Breast epithelium (tissue), 4 donors: ENCODE measurements around the gene SDK2. TPM values are rescaled to one million over a fixed set of nuclear protein-coding genes. Genes with fewer than 3 reads are reported as not detected.

Experiments used
- DNase-seq, 2 donors: peaks; one replicate each; pipeline ENCODE4 v3.0.0-alpha.2; 2019; ENCODE audit warnings: low spot score in 2 of 2
- H3K27ac ChIP-seq, 2 donors: fragments of 200-600 bp; sonication (generic) in 1 of 2; one replicate each; pipeline ENCODE4 v1.5.1; 2016 to 2019; ENCODE audit warnings: mild to moderate bottlenecking in 1 of 2
- H3K27me3 ChIP-seq, 2 donors: fragments of 200-600 bp; sonication (generic) in 1 of 2; one replicate each; pipeline versions ENCODE4 v1.5.1 to v1.6.0; 2017 to 2019; ENCODE audit warnings: control low read depth in 1 of 2, mild to moderate bottlenecking in 1 of 2
- H3K36me3 ChIP-seq: fragments of 200-600 bp; one replicate; pipeline ENCODE4 v1.5.1; 2019
- H3K4me1 ChIP-seq, 2 donors: fragments of 200-600 bp; sonication (generic); one replicate each; pipeline ENCODE4 v1.5.1; 2016 to 2019; ENCODE audit warnings: control low read depth in 1 of 2
- H3K4me3 ChIP-seq, 3 donors: fragments of 200-600 bp; sonication (generic); 1 replicate in 2 of 3; 2 replicates in 1 of 3; pipeline ENCODE4 v1.5.1; 2016 to 2019; ENCODE audit warnings: mild to moderate bottlenecking in 3 of 3, moderate library complexity in 2 of 3
- H3K9me3 ChIP-seq, 2 donors: fragments of 200-600 bp; sonication (generic) in 1 of 2; one replicate each; pipeline ENCODE4 v1.5.1; 2016 to 2019; ENCODE audit warnings: control low read depth in 1 of 2
- POLR2A ChIP-seq: fragments of 450-650 bp; IDR thresholded peaks from one replicate; pipeline ENCODE4 v1.6.1; 2016; ENCODE audit warnings: antibody characterized with exemption, mild to moderate bottlenecking, moderate library complexity
- POLR2AphosphoS5 ChIP-seq, 3 donors: sonication (generic); formaldehyde crosslinking; IDR thresholded peaks; one replicate each; pipeline ENCODE4 v1.6.1; 2017; ENCODE audit warnings: antibody characterized with exemption in 3 of 3
- intact Hi-C: fragments of 100-400 bp; cut with DNase I; formaldehyde crosslinking; loops from one replicate; pipeline ENCODE4 v1.15.1; 2023; ENCODE audit warnings: low total_unique reads
- total RNA-seq, 3 donors: library from RNA; depleted of rRNA; stranded (reverse); fragments of >200 nt; gene quantifications; one replicate each; pipeline ENCODE4 v1.1.0, GENCODE V29; 2016
- TF ChIP-seq, protein P1 (sequence below), 3 donors: fragments of 450-650 bp; IDR thresholded peaks; one replicate each; pipeline ENCODE4 v1.5.1; 2016 to 2017; ENCODE audit warnings: antibody characterized with exemption in 3 of 3, mild to moderate bottlenecking in 3 of 3, moderate library complexity in 3 of 3

Gene SDK2
- total RNA-seq, 3 donors from 2014 or later: 0.16 to 2.9 (median 2.6) TPM

DNA sequence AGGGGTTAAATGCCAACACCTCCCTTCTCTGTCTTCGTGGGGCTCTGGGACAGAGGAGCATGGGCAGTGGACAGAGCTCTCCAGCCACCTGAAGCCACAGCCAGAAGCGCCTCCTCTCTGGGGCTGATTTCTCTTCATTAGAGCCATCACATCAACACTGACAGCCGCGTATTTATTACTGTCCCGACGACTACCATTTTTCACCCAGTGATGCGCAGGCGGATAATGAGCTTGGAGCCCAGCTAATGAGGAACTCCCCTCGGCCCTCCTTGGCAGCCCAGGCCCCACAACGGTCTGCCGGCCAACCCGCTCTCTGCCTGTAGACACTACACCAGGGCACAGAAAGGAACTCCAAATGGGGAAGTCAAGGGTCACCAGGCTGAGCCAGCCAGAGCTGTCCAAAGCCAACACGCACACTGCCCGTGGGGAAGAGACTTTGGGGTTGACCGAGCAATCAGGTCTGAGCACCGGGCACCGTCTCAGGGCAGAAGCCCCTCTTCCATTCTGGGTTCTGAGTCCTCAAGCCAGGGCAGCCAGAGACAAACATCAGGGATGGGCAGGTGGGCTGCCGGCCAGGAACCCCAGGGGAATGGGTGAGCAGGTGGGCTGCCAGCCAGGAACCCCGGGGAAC is 13.2 kb downstream of the SDK2 start:
- Histone ChIP-seq H3K27me3 (no peaks in the 10 kb centered on the region), H3K9me3 (no peaks in the 10 kb centered on the region), H3K4me1 (no peaks in the 10 kb centered on the region), H3K27ac (no peak overlapping the region), H3K36me3 (no peaks in the 10 kb centered on the region), H3K4me3 (no peak overlapping the region)
- TF ChIP-seq POLR2A (no peak), POLR2AphosphoS5 (IDR thresholded peaks at IDR 0.05) (no peak)
- TF ChIP-seq, protein P1, sequence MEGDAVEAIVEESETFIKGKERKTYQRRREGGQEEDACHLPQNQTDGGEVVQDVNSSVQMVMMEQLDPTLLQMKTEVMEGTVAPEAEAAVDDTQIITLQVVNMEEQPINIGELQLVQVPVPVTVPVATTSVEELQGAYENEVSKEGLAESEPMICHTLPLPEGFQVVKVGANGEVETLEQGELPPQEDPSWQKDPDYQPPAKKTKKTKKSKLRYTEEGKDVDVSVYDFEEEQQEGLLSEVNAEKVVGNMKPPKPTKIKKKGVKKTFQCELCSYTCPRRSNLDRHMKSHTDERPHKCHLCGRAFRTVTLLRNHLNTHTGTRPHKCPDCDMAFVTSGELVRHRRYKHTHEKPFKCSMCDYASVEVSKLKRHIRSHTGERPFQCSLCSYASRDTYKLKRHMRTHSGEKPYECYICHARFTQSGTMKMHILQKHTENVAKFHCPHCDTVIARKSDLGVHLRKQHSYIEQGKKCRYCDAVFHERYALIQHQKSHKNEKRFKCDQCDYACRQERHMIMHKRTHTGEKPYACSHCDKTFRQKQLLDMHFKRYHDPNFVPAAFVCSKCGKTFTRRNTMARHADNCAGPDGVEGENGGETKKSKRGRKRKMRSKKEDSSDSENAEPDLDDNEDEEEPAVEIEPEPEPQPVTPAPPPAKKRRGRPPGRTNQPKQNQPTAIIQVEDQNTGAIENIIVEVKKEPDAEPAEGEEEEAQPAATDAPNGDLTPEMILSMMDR (IDR thresholded peaks at IDR 0.05): no peak
- intact Hi-C loops: no loop called here
- DNase-seq: no peak

DNA sequence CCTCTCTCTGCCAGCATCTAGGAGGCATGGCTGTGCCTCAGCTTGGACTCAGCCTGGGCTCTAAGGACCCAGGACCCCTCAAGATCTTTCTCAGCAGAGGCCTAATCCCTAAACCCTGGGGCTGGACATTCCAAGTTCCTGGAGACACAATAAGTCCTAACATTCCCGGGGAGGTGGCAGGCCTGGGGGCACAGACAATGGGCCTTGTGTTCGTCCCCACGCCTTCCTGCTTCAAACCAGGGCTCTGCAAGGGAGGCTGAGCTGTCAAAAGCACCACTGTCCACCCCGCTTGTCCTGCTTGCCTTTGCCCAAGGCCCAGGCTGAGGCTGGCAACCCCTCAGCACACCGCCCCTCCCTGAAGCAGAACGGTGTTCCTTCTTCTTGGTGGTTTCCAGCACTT is 13.7 kb downstream of the SDK2 start:
- Histone ChIP-seq H3K36me3 (no peaks in the 10 kb centered on the region), H3K4me3 (no peak overlapping the region), H3K4me1 (no peaks in the 10 kb centered on the region), H3K9me3 (no peaks in the 10 kb centered on the region), H3K27me3 (no peaks in the 10 kb centered on the region), H3K27ac (peak overlapping the region in 1 of 2 donors; percentile 12)
- DNase-seq: no peak
- intact Hi-C loops: no loop called here
- TF ChIP-seq POLR2AphosphoS5 (IDR thresholded peaks at IDR 0.05) (no peak), POLR2A (no peak)
- TF ChIP-seq, protein P1 (IDR thresholded peaks at IDR 0.05): no peak

DNA sequence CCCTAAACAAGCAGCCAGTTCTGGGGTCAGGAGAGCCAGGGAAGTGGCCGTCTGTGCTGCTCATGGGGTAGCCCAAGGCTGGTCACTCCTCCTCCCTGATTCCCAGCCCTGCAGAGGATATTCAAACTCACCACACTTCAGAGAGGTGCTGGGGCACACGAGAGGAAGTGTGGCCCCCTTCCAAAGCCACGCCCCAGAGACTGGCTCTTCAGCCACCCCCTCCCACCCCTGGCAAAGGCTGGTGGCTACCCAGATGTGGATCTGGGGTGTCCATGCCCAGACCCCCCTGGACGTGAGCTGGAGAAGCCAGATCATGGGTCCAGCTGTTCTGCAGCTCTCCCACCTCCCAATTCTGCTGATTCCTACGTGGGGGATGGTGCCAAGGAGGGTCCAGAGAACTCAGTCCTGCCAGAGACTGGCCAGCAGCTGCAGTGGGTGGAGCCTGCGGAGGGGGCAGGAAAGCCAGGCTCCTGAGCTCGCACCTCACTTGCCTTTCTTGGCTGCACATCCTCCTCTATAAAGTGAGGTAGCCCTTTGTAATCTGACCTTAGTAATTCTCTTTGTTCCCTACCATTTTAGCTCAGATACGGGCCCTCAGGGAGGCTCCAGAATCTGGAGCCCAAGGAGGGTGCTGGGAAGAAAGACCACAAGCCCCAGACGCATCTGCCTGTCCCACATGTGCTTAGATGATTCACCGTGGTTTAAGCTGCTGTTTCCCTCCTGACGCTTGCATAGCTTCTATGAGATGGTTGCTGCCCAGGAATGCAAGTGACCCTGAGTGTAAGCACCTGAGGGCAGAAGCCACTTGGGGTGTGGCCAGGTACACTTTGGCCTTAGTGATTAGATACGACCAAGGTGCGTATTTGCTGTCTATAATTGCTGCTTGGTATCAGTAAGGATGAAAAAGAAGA is 15.3 kb downstream of the SDK2 start:
- H3K4me1 ChIP-seq: no peaks in the 10 kb centered on the region
- no peak overlapping the region for H3K4me3 ChIP-seq
- DNase-seq: no peak
- intact Hi-C loops: no loop called here
- H3K9me3 ChIP-seq: no peaks in the 10 kb centered on the region
- no peaks in the 10 kb centered on the region for H3K36me3 ChIP-seq
- no peaks in the 10 kb centered on the region for H3K27me3 ChIP-seq
- peak overlapping the region; percentile 32 to 40 for H3K27ac ChIP-seq
- TF ChIP-seq POLR2A (no peak), POLR2AphosphoS5 (IDR thresholded peaks at IDR 0.05) (no peak)
- TF ChIP-seq, protein P1 (IDR thresholded peaks at IDR 0.05): no peak

DNA sequence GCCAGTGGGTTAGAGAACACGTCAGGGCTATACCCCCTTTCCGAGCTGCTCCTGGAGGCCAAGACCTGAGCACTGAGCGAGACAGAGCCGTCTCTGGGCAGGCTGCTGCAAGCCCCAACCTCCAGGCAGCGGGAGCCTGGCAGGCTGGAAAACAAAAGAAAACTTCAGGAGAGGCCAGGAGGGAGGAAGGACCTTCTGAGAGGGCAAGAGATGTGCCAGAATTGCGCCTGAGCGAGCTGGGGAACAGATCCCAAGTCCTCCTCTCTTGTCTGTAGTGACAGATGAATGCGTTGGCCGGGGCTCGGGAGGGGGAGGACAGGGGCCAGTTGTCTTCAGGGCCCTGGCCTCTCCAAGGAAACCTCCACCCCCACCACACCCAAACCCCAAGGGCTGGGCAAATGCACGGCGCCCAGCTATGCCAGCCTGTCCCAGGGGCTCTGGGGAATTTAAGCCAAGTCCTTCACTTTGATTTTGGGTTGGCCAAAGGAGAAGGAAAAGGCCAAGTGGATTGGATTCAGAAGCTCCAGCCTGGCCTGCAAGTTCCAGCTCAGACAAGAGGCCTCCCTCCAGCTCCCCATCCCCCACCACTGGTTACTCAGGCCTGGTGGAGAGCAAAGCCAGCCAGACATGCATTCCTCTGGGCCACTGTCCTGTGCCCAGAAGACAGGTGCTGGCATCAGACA is 18.1 kb downstream of the SDK2 start:
- Histone ChIP-seq H3K27ac (peak overlapping the region; percentile 57 to 89), H3K4me1 (no peaks in the 10 kb centered on the region), H3K4me3 (no peak overlapping the region), H3K36me3 (no peaks in the 10 kb centered on the region), H3K9me3 (peaks cover 0 to 3% of the 10 kb centered on the region in 2 donors), H3K27me3 (no peaks in the 10 kb centered on the region)
- intact Hi-C loops: no loop called here
- DNase-seq: peak; percentile 62 to 91
- TF ChIP-seq POLR2A (no peak), POLR2AphosphoS5 (IDR thresholded peaks at IDR 0.05) (no peak)
- TF ChIP-seq, protein P1 (IDR thresholded peaks at IDR 0.05): no peak
